ENCODE results near the gene FOXP2.
"Not testable (repeated sequence)": the region's sequence is repeated elsewhere in the genome, so short reads cannot be mapped to it uniquely, and the experiment has no call there.

Gene FOXP2

DNA sequence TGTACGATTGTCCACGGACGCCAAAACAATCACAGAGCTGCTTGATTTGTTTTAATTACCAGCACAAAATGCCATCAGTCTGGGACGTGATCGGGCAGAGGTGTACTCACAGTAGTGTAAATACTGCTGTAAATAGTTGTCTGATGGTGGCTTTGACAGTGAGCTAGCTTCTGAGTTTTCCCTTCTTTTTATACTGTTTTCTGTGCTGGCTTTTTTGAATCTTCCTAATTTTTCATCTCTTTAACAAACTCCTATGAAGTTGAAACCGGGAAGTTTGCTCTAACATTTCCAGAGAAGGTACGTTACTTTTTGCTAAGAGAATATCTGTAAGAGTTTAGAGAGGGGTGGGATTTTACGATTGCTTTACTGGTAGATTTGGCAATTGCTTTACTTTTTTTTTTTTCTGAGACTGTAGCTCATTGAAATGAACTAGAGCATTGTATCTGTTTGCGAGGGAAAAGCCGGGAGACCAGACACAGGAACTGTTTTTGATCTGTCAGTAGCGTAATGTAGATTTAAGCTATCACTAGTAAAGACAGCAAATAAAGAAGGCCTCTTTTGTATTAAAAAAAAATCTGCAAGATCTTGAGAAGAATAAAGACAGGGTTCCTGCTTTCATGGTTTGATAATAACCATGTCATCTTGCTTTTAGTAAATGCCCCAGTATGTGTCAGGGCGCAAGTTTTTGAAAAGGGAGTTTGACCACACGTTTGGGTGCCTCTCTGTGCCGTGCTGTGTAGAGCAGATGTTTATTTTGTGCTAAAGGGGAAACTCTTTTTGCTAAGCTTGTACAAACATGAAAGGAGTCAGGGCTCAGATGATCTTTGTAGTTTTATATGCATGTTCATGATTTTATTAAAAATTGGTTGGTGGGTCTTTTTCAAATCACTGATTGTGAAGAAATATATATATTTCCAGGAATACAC, 712 bp downstream of the FOXP2 start:
- H3K9me3 Mint-ChIP-seq, result no peaks in the 10 kb centered on the region
- no peak overlapping the region for H3K27ac Mint-ChIP-seq
- H3K4me3 Mint-ChIP-seq, result no peak overlapping the region
- no peaks in the 10 kb centered on the region for H3K36me3 Mint-ChIP-seq
- no peaks in the 10 kb centered on the region for H3K4me1 Mint-ChIP-seq
- no peak for ATAC-seq
- no peak for DNase-seq (ENCODE audit: low spot score in 2 of 2)

DNA sequence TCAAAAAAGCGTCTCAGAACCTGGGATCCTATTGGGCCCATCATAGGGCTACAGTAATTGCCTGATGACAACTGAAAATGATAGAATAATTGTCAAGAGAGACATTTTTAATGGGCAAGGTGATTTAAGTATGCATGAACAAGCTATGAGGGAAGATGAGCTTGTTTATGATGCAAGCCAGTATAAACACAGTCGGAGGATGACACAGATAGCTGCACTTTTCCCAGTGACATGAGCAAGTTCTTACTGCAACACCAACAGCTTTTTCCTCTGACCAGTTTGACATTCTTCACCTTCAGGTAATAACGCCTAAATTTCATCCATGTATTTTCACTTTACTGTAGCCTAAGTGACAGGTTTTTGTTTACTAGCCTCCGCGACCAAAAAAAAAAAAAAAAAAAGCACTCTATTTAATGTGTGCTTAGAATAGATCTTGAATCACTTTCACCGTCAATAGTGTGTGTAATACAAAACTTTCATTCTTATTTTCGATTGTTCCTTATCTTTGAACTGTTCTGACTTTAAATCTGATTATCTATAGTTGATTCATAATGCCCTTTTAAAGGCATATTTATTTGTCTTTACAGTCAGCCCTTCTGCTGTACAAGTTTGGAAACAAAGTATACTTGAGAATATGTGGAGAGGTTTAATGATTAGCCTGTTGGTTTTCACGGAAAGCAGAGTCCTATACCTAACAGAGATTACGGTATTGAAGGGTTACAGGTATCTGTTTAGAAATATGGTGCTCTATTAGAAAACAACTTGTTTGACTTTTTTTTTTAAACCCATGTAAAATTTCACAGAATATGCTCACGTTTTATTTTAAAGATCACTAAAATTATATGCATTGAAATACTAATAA, 1.7 kb downstream of the FOXP2 start:
- no peak for DNase-seq (ENCODE audit: low spot score in 2 of 2)
- no peaks in the 10 kb centered on the region for H3K9me3 Mint-ChIP-seq
- no peaks in the 10 kb centered on the region for H3K36me3 Mint-ChIP-seq
- no peak for ATAC-seq
- no peak overlapping the region for H3K4me3 Mint-ChIP-seq
- no peaks in the 10 kb centered on the region for H3K4me1 Mint-ChIP-seq
- no peak overlapping the region for H3K27ac Mint-ChIP-seq

DNA sequence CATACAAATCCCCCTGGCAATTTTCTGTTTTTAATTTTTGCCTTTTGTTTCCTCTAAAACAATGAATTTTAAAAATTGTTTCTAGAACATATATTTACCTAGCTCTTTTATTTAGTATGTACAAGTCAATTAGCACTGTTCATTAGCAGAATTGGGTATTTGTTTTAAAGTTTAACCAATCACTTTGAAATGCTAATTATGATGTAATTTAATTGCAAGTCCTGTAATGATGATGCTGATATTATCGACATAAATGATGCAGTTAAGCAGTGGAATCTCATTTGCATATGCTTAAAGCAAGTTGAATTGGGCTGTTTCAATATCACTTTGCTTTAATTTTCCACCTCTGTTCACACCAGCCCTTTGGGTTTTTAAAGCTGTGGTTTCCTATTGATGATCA, 2.7 kb downstream of the FOXP2 start:
- H3K9me3 Mint-ChIP-seq, result no peaks in the 10 kb centered on the region

DNA sequence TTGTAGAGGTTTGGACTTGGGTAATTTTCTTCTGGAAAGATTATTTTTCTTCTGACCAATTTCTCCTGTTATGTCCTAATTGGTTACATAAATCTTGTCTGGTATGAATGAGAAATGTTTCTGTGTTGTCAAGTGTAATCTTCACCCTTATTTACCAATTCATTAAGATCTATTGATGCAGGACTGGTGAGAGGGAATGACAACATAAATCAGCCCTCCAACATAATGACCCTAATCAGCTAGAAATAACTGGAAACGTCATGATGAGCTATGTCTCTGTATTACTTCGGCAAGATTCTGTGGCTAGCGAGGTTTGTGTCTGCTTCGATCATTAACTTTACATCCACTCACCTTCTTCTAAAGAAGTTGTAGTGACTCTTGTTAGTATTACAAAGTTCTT, 3.5 kb downstream of the FOXP2 start:
- H3K27ac Mint-ChIP-seq, result no peak overlapping the region
- DNase-seq (ENCODE audit: low spot score in 2 of 2), result no peak
- H3K4me1 Mint-ChIP-seq, result no peaks in the 10 kb centered on the region
- no peaks in the 10 kb centered on the region for H3K9me3 Mint-ChIP-seq
- no peak for ATAC-seq
- no peak overlapping the region for H3K4me3 Mint-ChIP-seq
- no peaks in the 10 kb centered on the region for H3K36me3 Mint-ChIP-seq

More for the DNA sequence above, 2.7 kb downstream of the FOXP2 start:
- H3K27ac Mint-ChIP-seq, result no peak overlapping the region
- no peak for DNase-seq (ENCODE audit: low spot score in 2 of 2)
- no peak overlapping the region for H3K4me3 Mint-ChIP-seq
- H3K36me3 Mint-ChIP-seq, result no peaks in the 10 kb centered on the region
- no peaks in the 10 kb centered on the region for H3K4me1 Mint-ChIP-seq
- no peak for ATAC-seq

DNA sequence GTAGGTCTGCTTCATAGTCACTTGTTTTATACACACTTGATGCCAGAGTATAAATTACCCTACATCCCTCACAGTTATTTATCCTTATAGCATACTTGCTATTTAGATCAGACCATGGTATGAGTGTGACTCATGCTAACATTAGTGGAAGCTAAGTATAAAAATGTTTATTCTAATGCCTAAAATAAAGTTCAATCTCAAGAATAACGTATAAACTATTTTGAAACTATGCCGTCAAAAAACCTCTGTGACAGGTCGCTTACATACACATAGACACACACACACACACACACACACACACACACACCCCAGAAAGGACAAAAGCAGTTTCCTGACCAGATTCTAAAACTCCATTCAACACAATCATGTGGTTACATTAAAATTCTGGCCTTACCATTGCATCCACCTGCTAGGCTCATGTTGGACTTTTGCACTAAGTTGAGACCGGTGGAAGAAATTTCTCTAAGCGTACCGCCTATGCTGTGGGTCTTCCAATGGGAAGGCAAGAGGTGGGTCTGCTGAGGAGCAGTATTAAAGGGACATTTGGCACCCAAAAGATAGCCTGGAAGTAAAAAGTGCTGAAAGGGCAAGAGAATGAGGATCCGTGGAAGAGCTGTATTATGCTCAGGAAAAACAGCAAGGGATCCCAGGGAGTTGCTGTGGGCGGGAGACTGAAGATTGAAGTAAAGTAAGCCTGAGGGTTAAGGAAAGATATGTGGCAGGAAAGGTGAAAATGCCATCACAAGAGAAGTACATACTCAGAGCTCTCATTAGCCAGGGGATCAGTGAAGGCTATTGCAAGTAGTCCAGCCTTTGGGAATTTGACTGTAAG, 5.0 kb downstream of the FOXP2 start:
- DNase-seq (ENCODE audit: low spot score in 2 of 2) (no peak), ATAC-seq (no peak)
- no peak overlapping the region for H3K4me3 Mint-ChIP-seq
- H3K4me1 Mint-ChIP-seq, result no peaks in the 10 kb centered on the region
- H3K9me3 Mint-ChIP-seq, result no peaks in the 10 kb centered on the region
- no peaks in the 10 kb centered on the region for H3K36me3 Mint-ChIP-seq
- H3K27ac Mint-ChIP-seq, result no peak overlapping the region

DNA sequence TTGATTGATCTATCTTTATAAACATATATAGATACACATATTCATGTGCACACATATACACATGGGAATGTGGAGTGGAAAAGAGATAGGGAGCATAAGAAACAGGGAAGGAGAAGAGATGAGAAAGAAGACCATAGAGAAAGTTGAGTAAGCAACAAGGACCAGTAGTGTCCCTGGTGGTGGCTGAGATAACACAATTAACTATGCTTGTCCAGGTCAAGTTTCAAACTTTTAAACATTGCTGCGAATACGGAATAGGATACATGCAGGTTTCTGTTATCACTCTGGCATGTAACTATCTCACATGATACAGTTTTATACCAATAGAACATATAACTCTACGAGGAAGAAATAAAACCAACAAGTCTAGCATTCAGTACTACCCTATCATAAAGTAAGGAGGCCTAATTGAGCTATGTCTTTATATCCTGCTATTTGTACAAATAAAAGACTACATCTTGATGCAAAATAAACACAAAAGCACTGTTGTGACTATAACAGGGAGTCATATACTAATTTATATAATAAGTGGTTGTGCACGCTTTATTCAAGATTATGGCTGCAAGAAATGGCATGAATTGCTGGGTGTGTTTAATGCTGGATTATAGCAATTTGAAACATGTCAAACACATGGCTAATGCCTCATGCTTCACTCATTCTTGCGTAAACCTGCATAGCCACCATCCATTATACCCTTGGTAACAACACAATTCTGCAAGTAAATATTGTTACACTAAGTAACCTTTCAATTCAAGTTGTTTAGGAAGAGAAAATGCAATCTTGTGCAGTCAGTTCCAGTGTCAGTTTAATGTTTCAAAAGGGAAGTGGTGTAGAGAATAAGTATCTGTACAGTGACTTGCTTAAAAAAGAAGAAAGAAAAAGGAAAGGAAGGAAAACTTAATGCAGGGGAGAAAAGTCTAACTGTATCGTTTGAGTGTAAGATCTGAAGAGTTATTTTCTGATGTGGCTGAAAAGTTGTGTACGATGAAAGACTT, 8.2 kb downstream of the FOXP2 start:
- H3K27ac Mint-ChIP-seq, result no peak overlapping the region
- H3K4me1 Mint-ChIP-seq, result no peaks in the 10 kb centered on the region
- no peaks in the 10 kb centered on the region for H3K9me3 Mint-ChIP-seq
- ATAC-seq, result peak; percentile 42
- no peak for DNase-seq (ENCODE audit: low spot score in 2 of 2)
- H3K4me3 Mint-ChIP-seq, result no peak overlapping the region
- no peaks in the 10 kb centered on the region for H3K36me3 Mint-ChIP-seq

DNA sequence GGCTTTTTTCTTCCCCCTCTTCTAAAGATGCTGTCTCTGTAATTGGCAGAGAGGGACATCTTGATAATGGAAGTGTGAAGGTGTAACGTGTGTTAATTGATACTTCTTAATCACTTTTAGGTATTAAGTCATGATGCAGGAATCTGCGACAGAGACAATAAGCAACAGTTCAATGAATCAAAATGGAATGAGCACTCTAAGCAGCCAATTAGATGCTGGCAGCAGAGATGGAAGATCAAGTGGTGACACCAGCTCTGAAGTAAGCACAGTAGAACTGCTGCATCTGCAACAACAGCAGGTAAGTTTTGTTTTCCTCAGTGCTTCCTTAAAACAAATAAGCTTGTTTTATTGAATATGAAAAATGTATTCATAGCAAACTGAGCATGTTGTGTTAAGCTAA, 11.8 kb downstream of the FOXP2 start:
- Mint-ChIP-seq H3K4me1 (no peaks in the 10 kb centered on the region), H3K27ac (no peak overlapping the region), H3K9me3 (no peaks in the 10 kb centered on the region), H3K4me3 (no peak overlapping the region), H3K36me3 (no peaks in the 10 kb centered on the region)
- no peak for ATAC-seq
- DNase-seq (ENCODE audit: low spot score in 2 of 2), result no peak

DNA sequence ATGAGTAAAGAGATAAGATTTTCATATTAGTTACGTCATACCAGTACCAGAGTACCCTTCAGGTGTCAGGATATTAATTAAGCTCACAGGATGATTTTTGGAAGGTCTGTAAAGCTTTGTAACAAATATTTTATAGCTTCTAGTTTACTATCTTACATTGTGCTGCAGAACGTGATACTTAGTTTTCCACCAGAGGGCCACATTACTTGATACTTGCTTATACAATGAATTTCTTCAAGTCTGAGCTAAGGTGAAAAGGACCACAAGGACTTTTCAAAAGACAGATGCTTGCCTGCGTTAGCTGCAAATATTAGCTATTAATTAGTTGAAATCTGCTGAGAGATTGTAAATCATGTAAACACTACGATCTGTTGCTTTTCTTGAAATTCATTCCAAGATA, 12.2 kb downstream of the FOXP2 start:
- no peaks in the 10 kb centered on the region for H3K36me3 Mint-ChIP-seq
- H3K27ac Mint-ChIP-seq, result no peak overlapping the region
- DNase-seq (ENCODE audit: low spot score in 2 of 2) (no peak), ATAC-seq (no peak)
- no peaks in the 10 kb centered on the region for H3K4me1 Mint-ChIP-seq
- no peaks in the 10 kb centered on the region for H3K9me3 Mint-ChIP-seq
- H3K4me3 Mint-ChIP-seq, result no peak overlapping the region

DNA sequence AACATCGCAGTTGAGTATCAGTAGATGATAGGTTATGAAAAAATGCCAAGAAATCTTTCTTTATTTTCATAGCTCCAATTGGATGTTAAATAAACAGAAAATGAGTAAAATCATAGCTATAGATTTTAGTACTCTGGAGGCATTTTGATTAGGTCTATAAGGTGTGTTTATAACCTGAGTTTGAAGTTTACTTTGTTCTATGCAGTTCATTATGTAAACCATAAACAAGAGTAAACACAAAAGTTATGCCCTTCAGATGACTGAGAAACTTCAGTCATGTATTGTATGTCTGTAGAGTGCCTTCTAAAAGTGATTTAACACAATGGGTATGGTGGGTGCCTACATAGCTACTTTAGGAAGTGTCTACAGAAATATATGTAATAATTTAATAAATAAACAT, 13.6 kb downstream of the FOXP2 start:
- ATAC-seq, result no peak
- DNase-seq (ENCODE audit: low spot score in 2 of 2), result no peak
- Mint-ChIP-seq H3K9me3 (no peaks in the 10 kb centered on the region), H3K4me1 (no peaks in the 10 kb centered on the region), H3K36me3 (no peaks in the 10 kb centered on the region), H3K4me3 (no peak overlapping the region), H3K27ac (no peak overlapping the region)

DNA sequence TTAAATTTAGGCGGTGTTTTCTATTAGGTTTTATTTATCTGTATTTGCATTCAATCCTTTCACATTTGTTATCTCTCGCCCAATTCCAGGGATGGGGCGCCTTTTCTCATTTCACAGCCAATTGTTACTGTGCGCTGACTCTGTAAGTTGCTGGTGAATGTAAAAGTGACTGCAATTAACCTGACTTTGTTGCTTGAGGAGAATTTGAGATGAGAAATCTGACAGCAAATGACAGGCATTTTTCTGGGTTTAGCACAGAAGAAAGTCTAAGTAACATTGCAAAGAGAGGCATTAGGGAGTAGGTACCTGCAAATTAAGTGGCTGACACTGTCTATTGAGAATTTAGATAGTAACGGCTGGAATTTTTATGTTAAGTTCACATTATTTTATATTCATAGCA, 16.6 kb downstream of the FOXP2 start:
- H3K4me3 Mint-ChIP-seq, result no peak overlapping the region
- no peaks in the 10 kb centered on the region for H3K9me3 Mint-ChIP-seq
- no peaks in the 10 kb centered on the region for H3K36me3 Mint-ChIP-seq
- H3K4me1 Mint-ChIP-seq, result no peaks in the 10 kb centered on the region
- DNase-seq (ENCODE audit: low spot score in 2 of 2), result no peak
- no peak for ATAC-seq
- no peak overlapping the region for H3K27ac Mint-ChIP-seq

DNA sequence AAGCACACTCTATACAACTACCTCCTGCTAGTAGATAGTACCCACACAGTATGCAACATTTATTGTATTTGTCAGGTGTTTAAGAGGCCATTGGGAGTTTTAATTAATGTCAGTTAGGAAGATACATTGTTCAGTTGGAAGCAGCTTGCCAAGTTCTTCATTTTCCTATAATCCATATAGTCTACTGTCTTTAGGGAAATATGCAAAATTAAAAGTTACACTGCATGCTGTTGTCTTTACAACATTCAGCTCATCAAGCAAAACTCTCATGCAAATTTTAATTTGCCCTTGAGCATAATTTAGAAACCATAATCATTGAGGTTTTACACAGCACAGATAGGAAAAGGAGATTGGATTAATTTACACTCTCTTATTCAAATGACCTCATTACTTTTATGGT, 17.4 kb downstream of the FOXP2 start:
- no peak for DNase-seq (ENCODE audit: low spot score in 2 of 2)
- Mint-ChIP-seq H3K36me3 (no peaks in the 10 kb centered on the region), H3K4me1 (no peaks in the 10 kb centered on the region), H3K9me3 (no peaks in the 10 kb centered on the region), H3K27ac (no peak overlapping the region), H3K4me3 (no peak overlapping the region)
- no peak for ATAC-seq

DNA sequence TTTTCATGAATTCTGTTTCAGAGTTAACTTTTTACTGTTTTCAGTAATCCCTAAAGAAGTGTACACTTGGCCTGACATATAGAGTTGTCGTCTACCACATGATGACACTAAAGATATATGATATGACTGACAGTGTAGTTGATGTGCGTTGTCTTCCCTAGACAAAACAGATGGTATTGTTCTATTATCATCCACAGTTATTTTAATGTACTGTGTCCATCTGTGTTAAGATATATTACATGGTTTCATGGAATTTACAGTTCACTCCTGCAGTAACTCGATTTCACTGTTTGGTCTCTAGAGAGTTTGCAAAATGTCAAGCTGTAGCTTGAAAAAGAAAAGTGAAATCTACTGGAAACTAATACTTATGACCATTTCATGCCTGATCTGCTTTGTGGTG, 18.1 kb downstream of the FOXP2 start:
- H3K9me3 Mint-ChIP-seq, result no peaks in the 10 kb centered on the region
- H3K27ac Mint-ChIP-seq, result no peak overlapping the region
- no peak for ATAC-seq
- DNase-seq (ENCODE audit: low spot score in 2 of 2), result no peak
- no peaks in the 10 kb centered on the region for H3K4me1 Mint-ChIP-seq
- H3K36me3 Mint-ChIP-seq, result no peaks in the 10 kb centered on the region
- H3K4me3 Mint-ChIP-seq, result no peak overlapping the region

DNA sequence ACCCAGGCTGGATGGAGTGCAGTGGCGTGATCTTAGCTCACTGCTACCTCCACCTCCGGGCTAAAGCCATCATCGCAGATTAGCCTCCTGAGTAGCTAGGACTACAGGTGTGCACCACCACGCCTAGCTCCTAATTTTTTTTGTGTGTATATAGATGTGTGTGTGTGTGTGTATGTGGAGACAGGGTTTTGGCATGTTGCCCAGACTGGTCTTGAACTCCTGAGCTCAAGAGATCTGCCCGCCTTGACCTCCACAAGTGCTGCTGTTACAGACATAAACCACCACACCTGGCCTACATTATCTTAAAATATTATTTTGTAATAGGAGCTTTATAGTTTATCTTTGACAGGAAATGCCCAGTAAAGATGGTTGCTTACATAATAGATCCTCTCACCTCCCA, 25.0 kb downstream of the FOXP2 start:
- ATAC-seq (no peak), DNase-seq (ENCODE audit: low spot score in 2 of 2) (no peak)
- no peak overlapping the region for H3K27ac Mint-ChIP-seq
- H3K36me3 Mint-ChIP-seq, result no peaks in the 10 kb centered on the region
- H3K4me1 Mint-ChIP-seq, result no peaks in the 10 kb centered on the region
- no peak overlapping the region for H3K4me3 Mint-ChIP-seq
- no peaks in the 10 kb centered on the region for H3K9me3 Mint-ChIP-seq

DNA sequence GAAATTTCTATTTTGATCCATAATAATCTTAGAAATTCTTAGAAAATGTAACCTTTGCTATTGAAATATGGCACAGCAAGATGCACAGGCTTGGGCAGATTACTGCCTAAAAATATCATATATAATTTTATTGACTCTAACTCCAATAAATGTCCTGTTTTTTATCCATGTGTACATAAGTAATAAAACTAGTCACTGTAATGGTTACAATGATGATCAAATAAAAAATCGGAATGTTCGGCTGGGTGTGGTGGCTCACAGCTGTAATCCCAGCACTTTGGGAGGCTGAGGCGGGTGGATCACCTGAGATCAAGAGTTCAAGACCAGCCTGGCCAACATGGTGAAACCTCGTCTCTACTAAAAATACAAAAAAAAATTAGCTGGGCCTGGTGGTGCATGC, 26.3 kb downstream of the FOXP2 start:
- not testable (repeated sequence) for H3K27ac Mint-ChIP-seq, ATAC-seq

More for the DNA sequence above, 26.3 kb downstream of the FOXP2 start:
- not testable (repeated sequence) for H3K9me3 Mint-ChIP-seq; DNase-seq (ENCODE audit: low spot score in 2 of 2); H3K4me1 Mint-ChIP-seq; H3K4me3 Mint-ChIP-seq; H3K36me3 Mint-ChIP-seq

Measured in stimulated activated effector memory CD8-positive, alpha-beta T cell treated with anti-CD3 and anti-CD28 coated beads, Interleukin-12 subunit alpha, Interleukin-12 subunit beta, amount 100 ng/mL, for 72 hours (primary cell).